ENCODE data around the gene RUFY3. TPM values are rescaled to one million over a fixed set of nuclear protein-coding genes. Genes with fewer than 3 reads are reported as not detected.

Gene RUFY3
- total RNA-seq, 1 donor from 2014 or later = 43.1 TPM

GRCh38 chr4:70842761-70843435, 121.1 kb downstream of the RUFY3 start:
- ATAC-seq = no peak

GRCh38 chr4:70844180-70844579, 122.4 kb downstream of the RUFY3 start:
- no peak for ATAC-seq

- no peak for ATAC-seq
Observed at GRCh38 chr4:70849291-70849690, 127.5 kb downstream of the RUFY3 start.

GRCh38 chr4:70855464-70855863, 133.7 kb downstream of the RUFY3 start:
- ATAC-seq = no peak

Other genes with a start within 250 kb of the RUFY3 start
- gene MUC7, start 249.8 kb upstream of the RUFY3 start, total RNA-seq = not detected
- not detected for gene AMTN, start 203.4 kb upstream of the RUFY3 start, total RNA-seq
- not detected for gene AMBN, start 129.7 kb upstream of the RUFY3 start, total RNA-seq
- gene ENAM, start 93.2 kb upstream of the RUFY3 start, total RNA-seq = not detected
- gene JCHAIN, start 55.5 kb upstream of the RUFY3 start, total RNA-seq = 21.1 TPM
- gene UTP3, start 33.4 kb upstream of the RUFY3 start, total RNA-seq = 19.1 TPM
- 47.2 TPM for gene GRSF1, start 117.9 kb downstream of the RUFY3 start, total RNA-seq
- 12.9 TPM for gene MOB1B, start 180.4 kb downstream of the RUFY3 start, total RNA-seq

Measured in esophagus mucosa (tissue), 1 donor.